ENCODE measurements around the gene EML6. TPM values are rescaled to one million over a fixed set of nuclear protein-coding genes. Genes with fewer than 3 reads are reported as not detected.

EML6 gene
- polyA plus RNA-seq, 1 of the 3 experiments (the other 2 are of a cell fraction), result 1.1 TPM

GRCh38 chr2:54787755-54788366 lies 64.4 kb downstream of the EML6 start:
- no peak for TF ChIP-seq TCF12 (IDR thresholded peaks at IDR 0.05)
- no peak for TF ChIP-seq YY1 (IDR thresholded peaks at IDR 0.05; ENCODE audit: low read depth)
- TF ChIP-seq MXI1 (IDR thresholded peaks at IDR 0.05; ENCODE audit: low read depth, low read length), result no peak
- no peak for TF ChIP-seq TAF1 (IDR thresholded peaks at IDR 0.05; ENCODE audit: borderline replicate concordance, low read depth, low read length)
- TF ChIP-seq ZBTB33 (IDR thresholded peaks at IDR 0.05; ENCODE audit: borderline replicate concordance, low read depth), result no peak
- no peak for TF ChIP-seq IRF3 (IDR thresholded peaks at IDR 0.05; ENCODE audit: low read depth, low read length)
- TF ChIP-seq EP300 (IDR thresholded peaks at IDR 0.05; ENCODE audit: borderline replicate concordance in 1 of 2, low read depth in 1 of 2, low read length in 1 of 2), result no peak
- no peak for TF ChIP-seq CHD2 (IDR thresholded peaks at IDR 0.05; ENCODE audit: low read length, partially characterized antibody)
- no peak for TF ChIP-seq RCOR1 (IDR thresholded peaks at IDR 0.05; ENCODE audit: low read length)
- no peak for TF ChIP-seq NRF1 (IDR thresholded peaks at IDR 0.05; ENCODE audit: low read depth, low read length)
- no peak for TF ChIP-seq REST (IDR thresholded peaks at IDR 0.05; ENCODE audit: low read depth, low read length)
- Histone ChIP-seq H3K4me1 (ENCODE audit: control insufficient read depth in 1 of 2, insufficient read depth in 2 of 2, low read depth in 1 of 2, low read length in 1 of 2) (no peaks in the 10 kb centered on the region), H3K9ac (no peak overlapping the region), H3K79me2 (ENCODE audit: insufficient read depth) (no peaks in the 10 kb centered on the region), H3K27me3 (ENCODE audit: insufficient read depth) (no peaks in the 10 kb centered on the region), H4K20me1 (ENCODE audit: insufficient read depth) (no peaks in the 10 kb centered on the region), H3K27ac (ENCODE audit: low read depth in 2 of 2, low read length in 1 of 2) (no peak overlapping the region), H3K4me2 (no peak overlapping the region), H3K4me3 (ENCODE audit: low read depth in 2 of 2, low read length in 1 of 2) (no peak overlapping the region), H2AFZ (ENCODE audit: low read depth) (no peak overlapping the region), H3K36me3 (replicated peaks in 1 of 2; ENCODE audit: control insufficient read depth in 1 of 2, insufficient read depth in 2 of 2, low read length in 1 of 2) (no peaks in the 10 kb centered on the region), H3K9me2 (no peaks in the 10 kb centered on the region), H3F3A (replicated peaks; ENCODE audit: insufficient read depth) (no peaks in the 10 kb centered on the region), H3K9me3 (no peaks in the 10 kb centered on the region)
- WGBS (ENCODE audit: low lambda C conversion rate), result 89% methylated on average over 17 of the region's 17 CpGs
- no peak for DNase-seq
- POLR2A ChIA-PET, result no interaction called here
- CTCF ChIA-PET, result no interaction called here

Measured in SK-N-SH (cell line).